ENCODE results near the gene PYM1. TPM values are rescaled to one million over a fixed set of nuclear protein-coding genes. Genes with fewer than 3 reads are reported as not detected.

Gene PYM1
- 24.8 TPM for total RNA-seq (2021; ENCODE audit: unreplicated experiment)
- 20.4 and 25.7 TPM in 2 replicates for polyA plus RNA-seq (2012)
- percentile 78 among the genes with signal in this experiment for Bru-seq, nascent RNA
- percentile 71 among the genes with signal in this experiment for BruChase-seq, experiment 1, labeled RNA remaining after a 6-hour chase
- percentile 73 among the genes with signal in this experiment for BruChase-seq, experiment 2, labeled RNA remaining after a 2-hour chase
- long read RNA-seq, transcript PYM1-203 (3 exons, 1,226 nt): major isoform, 10 of 32 reads
- long read RNA-seq, transcript PYM1-202 (3 exons, 1,073 nt): minor isoform, 9 of 32 reads
- long read RNA-seq, partial matches to known transcripts: 3 of 32 reads
- long read RNA-seq, other reads (novel, unspliced or antisense): 8 of 32 reads

DNA sequence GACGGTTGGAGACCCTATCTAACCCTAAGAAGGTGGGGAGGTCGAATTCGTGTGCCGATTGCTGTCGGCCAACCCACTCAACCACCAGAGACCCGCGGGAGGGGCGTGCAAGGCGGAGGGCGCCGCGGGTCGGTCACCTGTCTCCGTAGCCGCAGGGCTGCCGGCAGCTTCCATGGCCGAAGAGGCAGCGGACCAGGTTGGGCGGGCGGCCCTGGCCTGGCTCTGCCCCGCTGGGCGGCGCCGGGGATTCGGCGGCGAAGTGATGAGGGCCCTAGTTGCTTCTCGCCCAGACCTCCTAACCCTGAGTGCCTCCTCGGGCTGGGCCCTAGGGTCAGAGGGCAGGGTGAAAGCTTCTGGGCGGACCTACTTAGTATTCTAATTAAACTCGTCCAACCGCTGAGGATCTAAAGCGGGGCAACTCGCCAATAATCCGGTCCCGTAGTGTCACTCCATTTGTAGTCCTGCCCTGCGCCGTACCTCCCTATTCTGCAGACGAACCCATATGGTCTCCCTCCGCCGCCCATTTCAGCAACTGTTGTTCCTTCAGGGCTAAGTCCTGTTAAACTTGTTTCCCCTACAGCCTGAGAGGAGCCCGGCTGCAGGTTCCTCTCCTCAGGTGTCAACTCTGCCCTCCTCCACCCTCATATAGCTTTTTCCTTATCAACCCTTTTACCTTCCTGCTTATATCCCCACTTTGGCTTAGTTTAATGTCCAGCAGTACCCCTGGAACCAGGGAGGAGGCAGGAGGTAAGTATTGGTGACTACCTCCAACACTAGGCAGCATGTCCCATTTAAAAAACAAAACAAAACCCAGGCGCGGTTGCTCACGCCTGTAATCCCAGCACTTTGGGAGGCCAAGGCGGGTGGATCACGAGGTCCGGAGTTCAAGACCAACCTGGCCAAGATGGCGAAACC is at the start of gene PYM1:
Gene PYM1, minus strand, starts transcription at position 307 of the 915 bp plus-strand sequence. Its CDS starts 133 bp downstream, at position 174.
- RAD21 ChIA-PET (ENCODE audit: low non-redundant PET in 1 of 2, low total read pairs in 2 of 2, uncharacterized antibody in 2 of 2, unreplicated experiment in 2 of 2): interaction anchor here in 1 of 2 experiments (1.6 kb wide), 1 partner anchor 99 kb away, joined by 3 read pairs; the partner anchor contains the start of gene DNAJC14
- Histone ChIP-seq H2AFZ (ENCODE audit: low read depth, low read length, poor library complexity, severe bottlenecking) (peak within 1 kb of the TSS; percentile 4), H3K9me3 (ENCODE audit: control insufficient read depth in 1 of 2, insufficient read depth in 1 of 2, low read depth in 1 of 2, low read length in 2 of 2) (no peaks in the 10 kb centered on the region), H3K4me3 (replicated peaks in 1 of 2; ENCODE audit: low read depth in 1 of 2, low read length in 2 of 2) (peak within 1 kb of the TSS; percentile 80 to 99), H3K79me2 (ENCODE audit: insufficient read depth, low read length) (peaks cover 44% of the 10 kb centered on the region), H3K9ac (ENCODE audit: low read length) (peak within 1 kb of the TSS; percentile 86), H3K4me2 (ENCODE audit: low read length) (peak within 1 kb of the TSS; percentile 89), H3K27ac (ENCODE audit: low read depth, low read length) (peak within 1 kb of the TSS; percentile 97), H3K36me3 (ENCODE audit: control insufficient read depth in 1 of 2, insufficient read depth in 2 of 2, low read length in 2 of 2) (no peaks in the 10 kb centered on the region), H3K27me3 (ENCODE audit: insufficient read depth, low read length) (no peaks in the 10 kb centered on the region), H3K9me2 (ENCODE audit: insufficient read depth) (no peaks in the 10 kb centered on the region), H3K4me1 (ENCODE audit: control insufficient read depth in 1 of 2, insufficient read depth in 2 of 2, low read length in 2 of 2) (peaks cover 27 to 60% of the 10 kb centered on the region in 2 experiments), H4K20me1 (ENCODE audit: insufficient read depth) (no peaks in the 10 kb centered on the region)
- ATAC-seq: peak; percentile 41
- CTCF ChIA-PET: interaction anchor here (1.3 to 2.6 kb wide), 3 partner anchors 110 to 189 kb away, joined by 3 to 9 read pairs (median 4); partner anchors contain the start of genes ORMDL2 and SARNP
- POLR2A ChIA-PET: interaction anchor here (1.1 to 2.8 kb wide), 5 partner anchors 46 to 110 kb away, joined by 3 to 21 read pairs (median 5); partner anchors contain the start of genes DNAJC14, ORMDL2, RAB5B and SARNP
- DNase-seq (ENCODE audit: low read depth, low spot score): peak; percentile 66
- no TSS peak for BruUV-seq (replicated peaks)
- intact Hi-C loops (cut with micrococcal nuclease): loop anchor here (1.0 to 2.0 kb wide), 2 partner anchors 99 to 190 kb away; partner anchors contain the start of gene DNAJC14
- TF ChIP-seq, protein P1, sequence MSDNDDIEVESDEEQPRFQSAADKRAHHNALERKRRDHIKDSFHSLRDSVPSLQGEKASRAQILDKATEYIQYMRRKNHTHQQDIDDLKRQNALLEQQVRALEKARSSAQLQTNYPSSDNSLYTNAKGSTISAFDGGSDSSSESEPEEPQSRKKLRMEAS (IDR thresholded peaks at IDR 0.05): no peak
- TF ChIP-seq, protein P2, sequence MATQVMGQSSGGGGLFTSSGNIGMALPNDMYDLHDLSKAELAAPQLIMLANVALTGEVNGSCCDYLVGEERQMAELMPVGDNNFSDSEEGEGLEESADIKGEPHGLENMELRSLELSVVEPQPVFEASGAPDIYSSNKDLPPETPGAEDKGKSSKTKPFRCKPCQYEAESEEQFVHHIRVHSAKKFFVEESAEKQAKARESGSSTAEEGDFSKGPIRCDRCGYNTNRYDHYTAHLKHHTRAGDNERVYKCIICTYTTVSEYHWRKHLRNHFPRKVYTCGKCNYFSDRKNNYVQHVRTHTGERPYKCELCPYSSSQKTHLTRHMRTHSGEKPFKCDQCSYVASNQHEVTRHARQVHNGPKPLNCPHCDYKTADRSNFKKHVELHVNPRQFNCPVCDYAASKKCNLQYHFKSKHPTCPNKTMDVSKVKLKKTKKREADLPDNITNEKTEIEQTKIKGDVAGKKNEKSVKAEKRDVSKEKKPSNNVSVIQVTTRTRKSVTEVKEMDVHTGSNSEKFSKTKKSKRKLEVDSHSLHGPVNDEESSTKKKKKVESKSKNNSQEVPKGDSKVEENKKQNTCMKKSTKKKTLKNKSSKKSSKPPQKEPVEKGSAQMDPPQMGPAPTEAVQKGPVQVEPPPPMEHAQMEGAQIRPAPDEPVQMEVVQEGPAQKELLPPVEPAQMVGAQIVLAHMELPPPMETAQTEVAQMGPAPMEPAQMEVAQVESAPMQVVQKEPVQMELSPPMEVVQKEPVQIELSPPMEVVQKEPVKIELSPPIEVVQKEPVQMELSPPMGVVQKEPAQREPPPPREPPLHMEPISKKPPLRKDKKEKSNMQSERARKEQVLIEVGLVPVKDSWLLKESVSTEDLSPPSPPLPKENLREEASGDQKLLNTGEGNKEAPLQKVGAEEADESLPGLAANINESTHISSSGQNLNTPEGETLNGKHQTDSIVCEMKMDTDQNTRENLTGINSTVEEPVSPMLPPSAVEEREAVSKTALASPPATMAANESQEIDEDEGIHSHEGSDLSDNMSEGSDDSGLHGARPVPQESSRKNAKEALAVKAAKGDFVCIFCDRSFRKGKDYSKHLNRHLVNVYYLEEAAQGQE (IDR thresholded peaks at IDR 0.05; ENCODE audit: low read depth): no peak
- TF ChIP-seq EGR1 (IDR thresholded peaks at IDR 0.05; ENCODE audit: low read depth) (no peak), SRF (IDR thresholded peaks at IDR 0.05; ENCODE audit: low read depth) (no peak), RAD21 (IDR thresholded peaks at IDR 0.05; ENCODE audit: low read depth) (no peak), CBX3 (IDR thresholded peaks at IDR 0.05; ENCODE audit: low read depth) (no peak), SIN3A (IDR thresholded peaks at IDR 0.05; ENCODE audit: low read depth) (no peak), POLR2AphosphoS5 (IDR thresholded peaks at IDR 0.05; ENCODE audit: low read depth, low read length) (peak; percentile 81), CEBPB (IDR thresholded peaks at IDR 0.05; ENCODE audit: low read depth) (no peak), ZNF274 (IDR thresholded peaks at IDR 0.05; ENCODE audit: low read depth, low read length) (no peak), EZH2phosphoT487 (IDR thresholded peaks at IDR 0.05; ENCODE audit: borderline replicate concordance) (no peak), JUND (IDR thresholded peaks at IDR 0.05) (no peak), ELF1 (IDR thresholded peaks at IDR 0.05; ENCODE audit: borderline replicate concordance, low read depth) (no peak), TCF7L2 (IDR thresholded peaks at IDR 0.05; ENCODE audit: borderline replicate concordance, extremely low read depth, insufficient read depth, insufficient read length) (peak; percentile 67), SP1 (IDR thresholded peaks at IDR 0.05; ENCODE audit: low read depth) (no peak), FOSL1 (IDR thresholded peaks at IDR 0.05; ENCODE audit: low read depth) (no peak), EZH2 (IDR thresholded peaks at IDR 0.05) (no peak), YY1 (IDR thresholded peaks at IDR 0.05; ENCODE audit: extremely low read depth, insufficient replicate concordance, low read depth, low read length) (peak; percentile 54), ZFX (IDR thresholded peaks at IDR 0.05) (peak; percentile 81)
- TF ChIP-seq, protein P3, sequence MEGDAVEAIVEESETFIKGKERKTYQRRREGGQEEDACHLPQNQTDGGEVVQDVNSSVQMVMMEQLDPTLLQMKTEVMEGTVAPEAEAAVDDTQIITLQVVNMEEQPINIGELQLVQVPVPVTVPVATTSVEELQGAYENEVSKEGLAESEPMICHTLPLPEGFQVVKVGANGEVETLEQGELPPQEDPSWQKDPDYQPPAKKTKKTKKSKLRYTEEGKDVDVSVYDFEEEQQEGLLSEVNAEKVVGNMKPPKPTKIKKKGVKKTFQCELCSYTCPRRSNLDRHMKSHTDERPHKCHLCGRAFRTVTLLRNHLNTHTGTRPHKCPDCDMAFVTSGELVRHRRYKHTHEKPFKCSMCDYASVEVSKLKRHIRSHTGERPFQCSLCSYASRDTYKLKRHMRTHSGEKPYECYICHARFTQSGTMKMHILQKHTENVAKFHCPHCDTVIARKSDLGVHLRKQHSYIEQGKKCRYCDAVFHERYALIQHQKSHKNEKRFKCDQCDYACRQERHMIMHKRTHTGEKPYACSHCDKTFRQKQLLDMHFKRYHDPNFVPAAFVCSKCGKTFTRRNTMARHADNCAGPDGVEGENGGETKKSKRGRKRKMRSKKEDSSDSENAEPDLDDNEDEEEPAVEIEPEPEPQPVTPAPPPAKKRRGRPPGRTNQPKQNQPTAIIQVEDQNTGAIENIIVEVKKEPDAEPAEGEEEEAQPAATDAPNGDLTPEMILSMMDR (IDR thresholded peaks at IDR 0.05 in 2 of 3, conservative IDR thresholded peaks at IDR 0.05 in 1 of 3; ENCODE audit: borderline replicate concordance in 1 of 3, insufficient read depth in 1 of 3, low read depth in 2 of 3, low read length in 2 of 3): no peak

Data from HCT116 (cell line).